K562 (cell line): Measurements from ENCODE around the gene MEFV. TPM values are rescaled to one million over a fixed set of nuclear protein-coding genes. Genes with fewer than 3 reads are reported as not detected.

ENCODE experiments used
- ATF2 ChIP-seq: sonication (generic); formaldehyde crosslinking; IDR thresholded peaks from 2 replicates; pipeline ENCODE4 v1.8.1; 2022; ENCODE audit warnings: missing genetic modification reagents
- BRCA1 ChIP-seq, 2 experiments: fragments of 450-650 bp in 1 of 2; sonication (generic) in 1 of 2; formaldehyde crosslinking in 1 of 2; IDR thresholded peaks; 2 replicates each; pipeline versions ENCODE4 v1.5.0 to v1.6.1; 2017 to 2020; ENCODE audit warnings: mild to moderate bottlenecking in 1 of 2, missing genetic modification reagents in 1 of 2
- CLOCK ChIP-seq: fragments of 250-450 bp; sonication (Bioruptor Pico); IDR thresholded peaks from 2 replicates; pipeline ENCODE4 v1.4.0; 2020; ENCODE audit warnings: mild to moderate bottlenecking, moderate library complexity, borderline replicate concordance
- ELF2 ChIP-seq: fragments of 250-450 bp; sonication (Bioruptor Pico); IDR thresholded peaks from 2 replicates; pipeline ENCODE4 v1.5.0; 2021; ENCODE audit warnings: mild to moderate bottlenecking
- ERF ChIP-seq: fragments of 450-650 bp; formaldehyde crosslinking; IDR thresholded peaks from 2 replicates; pipeline ENCODE4 v1.4.0; 2020; ENCODE audit warnings: mild to moderate bottlenecking, mixed read lengths
- HDAC3 ChIP-seq: fragments of 450-650 bp; IDR thresholded peaks from 2 replicates; pipeline ENCODE4 v1.6.1; 2018; ENCODE audit warnings: borderline replicate concordance, mild to moderate bottlenecking, moderate library complexity; ENCODE audit not compliant: partially characterized antibody
- MEF2D ChIP-seq: conservative IDR thresholded peaks from 2 replicates; pipeline ENCODE4 v1.6.1; 2016; ENCODE audit warnings: low read depth, missing genetic modification characterization, missing compliant biosample characterization
- POU5F1 ChIP-seq: fragments of 150-350 bp; IDR thresholded peaks from 2 replicates; pipeline ENCODE4 v1.6.1; 2014; ENCODE audit warnings: borderline replicate concordance, low read length, low read depth, mild to moderate bottlenecking; ENCODE audit not compliant: partially characterized antibody
- PRMT5 ChIP-seq: sonication (generic); formaldehyde crosslinking; IDR thresholded peaks from 2 replicates; pipeline ENCODE4 v1.5.0; 2020; ENCODE audit warnings: missing genetic modification reagents
- RBM22 ChIP-seq: fragments of 200-400 bp; formaldehyde crosslinking; IDR thresholded peaks from 2 replicates; pipeline ENCODE4 v1.6.1; 2018; ENCODE audit warnings: low read length, low read depth; ENCODE audit not compliant: poor library complexity, severe bottlenecking
- SAFB2 ChIP-seq: fragments of 200-400 bp; formaldehyde crosslinking; IDR thresholded peaks from 2 replicates; pipeline ENCODE4 v1.6.1; 2018; ENCODE audit warnings: borderline replicate concordance, low read length, low read depth, moderate library complexity; ENCODE audit not compliant: severe bottlenecking
- STAT5B ChIP-seq: fragments of 250-450 bp; sonication (Bioruptor Pico); IDR thresholded peaks from 2 replicates; pipeline ENCODE4 v1.8.0; 2021; ENCODE audit warnings: mild to moderate bottlenecking, inconsistent platforms
- ZNF583 ChIP-seq: fragments of 250-450 bp; sonication (Bioruptor Pico); IDR thresholded peaks from 2 replicates; pipeline ENCODE4 v1.4.0; 2020
- polyA plus RNA-seq, 8 experiments: library from polyadenylated mRNA; depleted of rRNA in 4 of 8; stranded (reverse) in 5 of 8; unstranded in 3 of 8; fragments of >200 nt; fragmentation: Nextera tagmentation in 2 of 8; fragmentation: Illumina TruSeq in 1 of 8; extraction: Ambion mirVana in 2 of 8; extraction: Trizol in 1 of 8; gene quantifications; 2 replicates each; pipeline versions ENCODE4 v1.2.1 to v1.2.3, GENCODE V29; 2011 to 2014; ENCODE audit warnings: inconsistent platforms in 1 of 8, missing spikeins in 1 of 8
- total RNA-seq, 7 experiments: library from RNA; depleted of rRNA in 6 of 7; stranded (reverse); fragments of >200 nt in 6 of 7; fragmentation: Illumina TruSeq in 2 of 7; extraction: Trizol in 2 of 7; gene quantifications; 2 replicates each; pipeline versions ENCODE4 v1.2.1 to v1.2.3, GENCODE V29; 2011 to 2021; ENCODE audit warnings: low replicate concordance in 1 of 7
- TF ChIP-seq, protein P1 (sequence below): IDR thresholded peaks from 2 replicates; pipeline ENCODE4 v1.6.1; 2016; ENCODE audit warnings: missing genetic modification characterization, missing compliant biosample characterization
- TF ChIP-seq, protein P2 (sequence below): sonication (generic); formaldehyde crosslinking; IDR thresholded peaks from 2 replicates; pipeline ENCODE4 v1.8.0; 2022; ENCODE audit warnings: mild to moderate bottlenecking, missing genetic modification reagents
- TF ChIP-seq, protein P3 (sequence below): fragments of 250-450 bp; sonication (Bioruptor Pico); IDR thresholded peaks from 2 replicates; pipeline ENCODE4 v1.8.0; 2021; ENCODE audit warnings: mild to moderate bottlenecking, moderate library complexity
- TF ChIP-seq, protein P4 (sequence below): fragments of 250-450 bp; sonication (Bioruptor Pico); IDR thresholded peaks from 2 replicates; pipeline ENCODE4 v1.4.0; 2020

Gene MEFV
- total and polyA plus RNA-seq, 9 of the 15 experiments (the other 6 are each of a cell fraction or from before 2014, with no cell fraction given) = 0.14 TPM; not detected in 8

GRCh38 chr16:3282730-3283542, 26.5 kb upstream of the MEFV start, which contains the start of gene ZNF263 (continued):
- TF ChIP-seq CLOCK (CRISPR knock-in tag) (no peak), ATF2 (CRISPR knock-in tag) (no peak), ELF2 (CRISPR knock-in tag) (peak; percentile 50), SAFB2 (no peak), POU5F1 (peak; percentile 30), ZNF583 (no peak), BRCA1 (IDR thresholded peaks at IDR 0.05) (no peak), BRCA1 (CRISPR knock-in tag; IDR thresholded peaks at IDR 0.05) (no peak), PRMT5 (CRISPR knock-in tag) (no peak), ERF (CRISPR knock-in tag) (no peak), STAT5B (no peak), HDAC3 (no peak), RBM22 (no peak), MEF2D (tag) (no peak)
- TF ChIP-seq, protein P1, sequence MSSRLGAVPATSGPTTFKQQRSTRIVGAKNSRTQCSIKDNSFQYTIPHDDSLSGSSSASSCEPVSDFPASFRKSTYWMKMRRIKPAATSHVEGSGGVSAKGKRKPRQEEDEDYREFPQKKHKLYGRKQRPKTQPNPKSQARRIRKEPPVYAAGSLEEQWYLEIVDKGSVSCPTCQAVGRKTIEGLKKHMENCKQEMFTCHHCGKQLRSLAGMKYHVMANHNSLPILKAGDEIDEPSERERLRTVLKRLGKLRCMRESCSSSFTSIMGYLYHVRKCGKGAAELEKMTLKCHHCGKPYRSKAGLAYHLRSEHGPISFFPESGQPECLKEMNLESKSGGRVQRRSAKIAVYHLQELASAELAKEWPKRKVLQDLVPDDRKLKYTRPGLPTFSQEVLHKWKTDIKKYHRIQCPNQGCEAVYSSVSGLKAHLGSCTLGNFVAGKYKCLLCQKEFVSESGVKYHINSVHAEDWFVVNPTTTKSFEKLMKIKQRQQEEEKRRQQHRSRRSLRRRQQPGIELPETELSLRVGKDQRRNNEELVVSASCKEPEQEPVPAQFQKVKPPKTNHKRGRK = no peak
- TF ChIP-seq, protein P2, sequence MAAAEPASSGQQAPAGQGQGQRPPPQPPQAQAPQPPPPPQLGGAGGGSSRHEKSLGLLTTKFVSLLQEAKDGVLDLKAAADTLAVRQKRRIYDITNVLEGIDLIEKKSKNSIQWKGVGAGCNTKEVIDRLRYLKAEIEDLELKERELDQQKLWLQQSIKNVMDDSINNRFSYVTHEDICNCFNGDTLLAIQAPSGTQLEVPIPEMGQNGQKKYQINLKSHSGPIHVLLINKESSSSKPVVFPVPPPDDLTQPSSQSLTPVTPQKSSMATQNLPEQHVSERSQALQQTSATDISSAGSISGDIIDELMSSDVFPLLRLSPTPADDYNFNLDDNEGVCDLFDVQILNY (CRISPR knock-in tag) = no peak
- TF ChIP-seq, protein P3, sequence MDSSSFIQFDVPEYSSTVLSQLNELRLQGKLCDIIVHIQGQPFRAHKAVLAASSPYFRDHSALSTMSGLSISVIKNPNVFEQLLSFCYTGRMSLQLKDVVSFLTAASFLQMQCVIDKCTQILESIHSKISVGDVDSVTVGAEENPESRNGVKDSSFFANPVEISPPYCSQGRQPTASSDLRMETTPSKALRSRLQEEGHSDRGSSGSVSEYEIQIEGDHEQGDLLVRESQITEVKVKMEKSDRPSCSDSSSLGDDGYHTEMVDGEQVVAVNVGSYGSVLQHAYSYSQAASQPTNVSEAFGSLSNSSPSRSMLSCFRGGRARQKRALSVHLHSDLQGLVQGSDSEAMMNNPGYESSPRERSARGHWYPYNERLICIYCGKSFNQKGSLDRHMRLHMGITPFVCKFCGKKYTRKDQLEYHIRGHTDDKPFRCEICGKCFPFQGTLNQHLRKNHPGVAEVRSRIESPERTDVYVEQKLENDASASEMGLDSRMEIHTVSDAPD (CRISPR knock-in tag) = no peak
- TF ChIP-seq, protein P4, sequence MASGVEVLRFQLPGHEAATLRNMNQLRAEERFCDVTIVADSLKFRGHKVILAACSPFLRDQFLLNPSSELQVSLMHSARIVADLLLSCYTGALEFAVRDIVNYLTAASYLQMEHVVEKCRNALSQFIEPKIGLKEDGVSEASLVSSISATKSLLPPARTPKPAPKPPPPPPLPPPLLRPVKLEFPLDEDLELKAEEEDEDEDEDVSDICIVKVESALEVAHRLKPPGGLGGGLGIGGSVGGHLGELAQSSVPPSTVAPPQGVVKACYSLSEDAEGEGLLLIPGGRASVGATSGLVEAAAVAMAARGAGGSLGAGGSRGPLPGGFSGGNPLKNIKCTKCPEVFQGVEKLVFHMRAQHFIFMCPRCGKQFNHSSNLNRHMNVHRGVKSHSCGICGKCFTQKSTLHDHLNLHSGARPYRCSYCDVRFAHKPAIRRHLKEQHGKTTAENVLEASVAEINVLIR = peak; percentile 91
